SK-N-SH (cell line): ENCODE results near the gene ROR2. TPM values are rescaled to one million over a fixed set of nuclear protein-coding genes. Genes with fewer than 3 reads are reported as not detected.

Source experiments
- CTCF ChIA-PET: fragments of 300-600, 350-600 bp; formaldehyde crosslinking; extraction: SDS; loops from one replicate; lab custom pipeline; 2021; lab: Yijun Ruan, JAX
- POLR2A ChIA-PET: fragments of 350-600 bp; sonication (Branson Sonifier 250); formaldehyde crosslinking; extraction: SDS; loops from one replicate; lab custom pipeline; 2020; ENCODE audit warnings: antibody characterized with exemption, inconsistent platforms; lab: Yijun Ruan, JAX
- DNase-seq: peaks from one replicate; pipeline ENCODE4 v3.0.0; 2012
- H2AFZ ChIP-seq: fragments of 200-600 bp; sonication (generic); 2 replicates; pipeline ENCODE4 v1.8.1; 2016; ENCODE audit warnings: antibody characterized with exemption, mild to moderate bottlenecking, low read depth
- H3F3A ChIP-seq: fragments of 200-600 bp; sonication (generic); replicated peaks from 2 replicates; pipeline ENCODE3; 2016; ENCODE audit warnings: antibody characterized with exemption, mild to moderate bottlenecking; ENCODE audit not compliant: insufficient read depth
- H3K27ac ChIP-seq, 2 experiments: fragments of 200-500 bp in 1 of 2; fragments of 200-600 bp in 1 of 2; sonication (Bioruptor generic) in 1 of 2; sonication (generic), shearing (Covaris generic) in 1 of 2; 2 replicates each; pipeline versions ENCODE4 v1.5.1 to v1.6.1; 2014 to 2016; ENCODE audit warnings: low read depth in 2 of 2, inconsistent platforms in 1 of 2, low read length in 1 of 2, mild to moderate bottlenecking in 1 of 2, mixed read lengths in 1 of 2
- H3K27me3 ChIP-seq: fragments of 200-600 bp; sonication (generic), shearing (Covaris generic); 2 replicates; pipeline ENCODE4 v1.6.1; 2016; ENCODE audit warnings: mixed run types; ENCODE audit not compliant: insufficient read depth
- H3K36me3 ChIP-seq, 2 experiments: fragments of 200-500 bp in 1 of 2; fragments of 200-600 bp in 1 of 2; sonication (Bioruptor generic) in 1 of 2; sonication (generic) in 1 of 2; replicated peaks in 1 of 2; 2 replicates each; pipeline versions ENCODE3 to v1.5.1; 2014 to 2016; ENCODE audit warnings: low read length in 1 of 2, mild to moderate bottlenecking in 1 of 2; ENCODE audit not compliant: insufficient read depth in 2 of 2, control insufficient read depth in 1 of 2
- H3K4me1 ChIP-seq, 2 experiments: fragments of 200-500 bp in 1 of 2; fragments of 200-600 bp in 1 of 2; sonication (Bioruptor generic) in 1 of 2; sonication (generic), shearing (Covaris generic) in 1 of 2; 2 replicates each; pipeline versions ENCODE4 v1.5.1 to v1.6.1; 2014 to 2016; ENCODE audit warnings: low read depth in 1 of 2, low read length in 1 of 2, mixed run types in 1 of 2; ENCODE audit not compliant: insufficient read depth in 2 of 2, control insufficient read depth in 1 of 2
- H3K4me2 ChIP-seq: fragments of 200-600 bp; sonication (generic), shearing (Covaris generic); 2 replicates; pipeline ENCODE4 v1.6.1; 2017; ENCODE audit warnings: mixed run types
- H3K4me3 ChIP-seq, 2 experiments: fragments of 200-500 bp in 1 of 2; fragments of 200-600 bp in 1 of 2; sonication (Bioruptor generic) in 1 of 2; sonication (generic), shearing (Covaris generic) in 1 of 2; 2 replicates each; pipeline versions ENCODE4 v1.5.1 to v1.8.1; 2014 to 2016; ENCODE audit warnings: low read depth in 2 of 2, inconsistent platforms in 1 of 2, low read length in 1 of 2, mild to moderate bottlenecking in 1 of 2, mixed read lengths in 1 of 2, moderate library complexity in 1 of 2
- H3K79me2 ChIP-seq: fragments of 200-600 bp; sonication (generic); 2 replicates; pipeline ENCODE4 v1.8.1; 2017; ENCODE audit warnings: mild to moderate bottlenecking; ENCODE audit not compliant: insufficient read depth
- H3K9ac ChIP-seq: fragments of 200-600 bp; sonication (generic); 2 replicates; pipeline ENCODE4 v1.6.1; 2017; ENCODE audit warnings: mixed run types
- H3K9me2 ChIP-seq: fragments of 200-600 bp; sonication (generic); 2 replicates; pipeline ENCODE4 v1.6.1; 2017; ENCODE audit warnings: mixed run types
- H3K9me3 ChIP-seq: fragments of 200-600 bp; sonication (generic); 2 replicates; pipeline ENCODE4 v1.6.1; 2017; ENCODE audit warnings: mixed run types, mild to moderate bottlenecking, moderate library complexity
- H4K20me1 ChIP-seq: fragments of 200-600 bp; sonication (generic); 2 replicates; pipeline ENCODE4 v1.6.1; 2017; ENCODE audit warnings: mild to moderate bottlenecking, mixed run types; ENCODE audit not compliant: insufficient read depth
- CHD2 ChIP-seq: fragments of 150-350 bp; IDR thresholded peaks from 2 replicates; pipeline ENCODE4 v1.6.1; 2018; ENCODE audit warnings: low read length; ENCODE audit not compliant: partially characterized antibody
- CTCF ChIP-seq: fragments of 200-600 bp; sonication (generic); IDR thresholded peaks from 2 replicates; pipeline ENCODE4 v1.6.1; 2017; ENCODE audit warnings: antibody characterized with exemption, mild to moderate bottlenecking, moderate library complexity
- ELF1 ChIP-seq: IDR thresholded peaks from 2 replicates; pipeline ENCODE4 v1.4.0; 2012
- EP300 ChIP-seq, 2 experiments: IDR thresholded peaks; 2 replicates each; pipeline versions ENCODE4 v1.4.0 to v1.6.1; 2012; ENCODE audit warnings: borderline replicate concordance in 1 of 2, low read depth in 1 of 2, low read length in 1 of 2
- EZH2phosphoT487 ChIP-seq: fragments of 200-600 bp; sonication (generic); IDR thresholded peaks from 2 replicates; pipeline ENCODE4 v1.6.1; 2017; ENCODE audit warnings: low read depth, mixed run types, mild to moderate bottlenecking, antibody characterized with exemption, moderate library complexity, borderline replicate concordance
- FOSL2 ChIP-seq: IDR thresholded peaks from 2 replicates; pipeline ENCODE4 v1.4.0; 2012; ENCODE audit warnings: low read depth, mild to moderate bottlenecking, moderate library complexity, borderline replicate concordance
- FOXM1 ChIP-seq: IDR thresholded peaks from 2 replicates; pipeline ENCODE4 v1.4.0; 2012; ENCODE audit warnings: low read depth, mild to moderate bottlenecking
- GATA2 ChIP-seq: sonication (generic); formaldehyde crosslinking; IDR thresholded peaks from 2 replicates; pipeline ENCODE4 v1.5.0; 2020; ENCODE audit warnings: mild to moderate bottlenecking, missing genetic modification reagents
- JUND ChIP-seq: IDR thresholded peaks from 2 replicates; pipeline ENCODE4 v1.4.0; 2012
- MAX ChIP-seq: IDR thresholded peaks from 2 replicates; pipeline ENCODE4 v1.4.0; 2012; ENCODE audit warnings: low read depth
- MXI1 ChIP-seq: IDR thresholded peaks from 2 replicates; pipeline ENCODE4 v1.6.1; 2012; ENCODE audit warnings: mild to moderate bottlenecking, low read depth, low read length, improper control_type of control experiment
- PBX3 ChIP-seq: IDR thresholded peaks from 2 replicates; pipeline ENCODE4; 2012
- POLR2AphosphoS5 ChIP-seq: IDR thresholded peaks from 2 replicates; pipeline ENCODE4 v1.6.1; 2012; ENCODE audit warnings: low read depth, low read length
- RAD21 ChIP-seq: IDR thresholded peaks from 2 replicates; pipeline ENCODE4 v1.6.1; 2012; ENCODE audit warnings: mild to moderate bottlenecking, low read length
- SMC3 ChIP-seq: IDR thresholded peaks from 2 replicates; pipeline ENCODE4 v1.6.1; 2012; ENCODE audit warnings: low read depth, low read length, improper control_type of control experiment
- TCF12 ChIP-seq: IDR thresholded peaks from 2 replicates; pipeline ENCODE4 v1.4.0; 2012
- TEAD4 ChIP-seq: IDR thresholded peaks from 2 replicates; pipeline ENCODE4 v1.4.0; 2012; ENCODE audit warnings: mild to moderate bottlenecking, borderline replicate concordance; ENCODE audit not compliant: insufficient read depth
- USF2 ChIP-seq: fragments of 150-350 bp; IDR thresholded peaks from 2 replicates; pipeline ENCODE4 v1.6.1; 2017; ENCODE audit warnings: antibody characterized with exemption, low read length, low read depth, borderline replicate concordance
- WGBS: methylation state at CpG from one replicate; pipeline ENCODE4 v1.1.6; 2017; ENCODE audit warnings: low lambda C conversion rate; 5-methylcytosine and 5-hydroxymethylcytosine counted together
- polyA plus RNA-seq, 3 experiments: library from polyadenylated mRNA; depleted of rRNA; stranded (reverse); fragments of >200 nt; gene quantifications; 2 replicates each; pipeline ENCODE4 v1.2.3, GENCODE V29; 2012
- TF ChIP-seq, protein P1 (sequence below): IDR thresholded peaks from 2 replicates; pipeline ENCODE4 v1.4.0; 2012; ENCODE audit warnings: low read depth, borderline replicate concordance
- TF ChIP-seq, protein P2 (sequence below): IDR thresholded peaks from 2 replicates; pipeline ENCODE4 v1.6.1; 2012; ENCODE audit warnings: mild to moderate bottlenecking, low read depth, low read length, moderate library complexity

The ROR2 gene
- polyA plus RNA-seq, 1 of the 3 experiments (the other 2 are of a cell fraction), result 0.43 TPM

DNA sequence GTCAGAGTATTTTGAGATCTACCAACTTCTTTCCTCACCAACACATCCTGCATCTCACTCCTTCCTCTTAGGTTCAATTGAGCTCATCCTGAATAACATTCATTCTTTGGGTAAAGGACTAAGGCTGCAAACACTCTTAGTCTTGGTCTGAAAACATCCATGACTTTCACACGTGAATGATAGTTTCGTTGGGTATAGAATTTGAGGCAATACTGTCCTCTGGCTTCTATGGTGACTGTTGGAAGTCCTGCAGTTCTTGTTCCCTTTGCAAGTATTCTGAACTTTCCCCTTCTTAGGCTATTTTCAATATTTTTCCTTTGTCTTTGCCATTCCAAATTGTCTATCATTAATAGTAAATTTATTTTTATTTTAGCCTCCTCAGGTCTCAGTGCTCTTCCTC lies 185.4 kb downstream of the ROR2 start:
- CTCF ChIA-PET, result interaction anchor here (4.3 to 30.4 kb wide), 2 partner anchors 10 to 187 kb away, joined by 26 to 495 read pairs; partner anchors contain the start of gene ROR2

More for the DNA sequence above, 185.4 kb downstream of the ROR2 start:
- H3K36me3 ChIP-seq, result no peaks in the 10 kb centered on the region
- H3K79me2 ChIP-seq, result no peaks in the 10 kb centered on the region
- H3K4me3 ChIP-seq, result no peak overlapping the region
- DNase-seq, result no peak
- H4K20me1 ChIP-seq, result no peaks in the 10 kb centered on the region
- POLR2A ChIA-PET, result no interaction called here
- no peak overlapping the region for H3K9ac ChIP-seq
- H3K4me2 ChIP-seq, result no peak overlapping the region
- H3K9me3 ChIP-seq, result no peaks in the 10 kb centered on the region
- H2AFZ ChIP-seq, result no peak overlapping the region
- H3K4me1 ChIP-seq, result no peaks in the 10 kb centered on the region; a peak in 2 of 4 replicates
- H3K9me2 ChIP-seq, result no peaks in the 10 kb centered on the region
- WGBS, result 23% methylated on average over 2 of the region's 2 CpGs
- H3K27me3 ChIP-seq, result no peaks in the 10 kb centered on the region
- no peak overlapping the region for H3K27ac ChIP-seq
- TF ChIP-seq PBX3, result no peak
- TF ChIP-seq GATA2, result no peak
- no peak for TF ChIP-seq EZH2phosphoT487
- no peak for TF ChIP-seq TEAD4
- no peak for TF ChIP-seq FOSL2
- no peak for TF ChIP-seq TCF12
- TF ChIP-seq CHD2, result no peak
- no peak for TF ChIP-seq JUND
- TF ChIP-seq MAX, result no peak
- TF ChIP-seq, protein P1, sequence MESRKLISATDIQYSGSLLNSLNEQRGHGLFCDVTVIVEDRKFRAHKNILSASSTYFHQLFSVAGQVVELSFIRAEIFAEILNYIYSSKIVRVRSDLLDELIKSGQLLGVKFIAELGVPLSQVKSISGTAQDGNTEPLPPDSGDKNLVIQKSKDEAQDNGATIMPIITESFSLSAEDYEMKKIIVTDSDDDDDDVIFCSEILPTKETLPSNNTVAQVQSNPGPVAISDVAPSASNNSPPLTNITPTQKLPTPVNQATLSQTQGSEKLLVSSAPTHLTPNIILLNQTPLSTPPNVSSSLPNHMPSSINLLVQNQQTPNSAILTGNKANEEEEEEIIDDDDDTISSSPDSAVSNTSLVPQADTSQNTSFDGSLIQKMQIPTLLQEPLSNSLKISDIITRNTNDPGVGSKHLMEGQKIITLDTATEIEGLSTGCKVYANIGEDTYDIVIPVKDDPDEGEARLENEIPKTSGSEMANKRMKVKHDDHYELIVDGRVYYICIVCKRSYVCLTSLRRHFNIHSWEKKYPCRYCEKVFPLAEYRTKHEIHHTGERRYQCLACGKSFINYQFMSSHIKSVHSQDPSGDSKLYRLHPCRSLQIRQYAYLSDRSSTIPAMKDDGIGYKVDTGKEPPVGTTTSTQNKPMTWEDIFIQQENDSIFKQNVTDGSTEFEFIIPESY, result no peak
- TF ChIP-seq EP300 (IDR thresholded peaks at IDR 0.05; ENCODE audit: borderline replicate concordance in 1 of 2, low read depth in 1 of 2, low read length in 1 of 2), result no peak
- TF ChIP-seq FOXM1, result no peak
- TF ChIP-seq POLR2AphosphoS5, result no peak
- no peak for TF ChIP-seq ELF1
- TF ChIP-seq, protein P2, sequence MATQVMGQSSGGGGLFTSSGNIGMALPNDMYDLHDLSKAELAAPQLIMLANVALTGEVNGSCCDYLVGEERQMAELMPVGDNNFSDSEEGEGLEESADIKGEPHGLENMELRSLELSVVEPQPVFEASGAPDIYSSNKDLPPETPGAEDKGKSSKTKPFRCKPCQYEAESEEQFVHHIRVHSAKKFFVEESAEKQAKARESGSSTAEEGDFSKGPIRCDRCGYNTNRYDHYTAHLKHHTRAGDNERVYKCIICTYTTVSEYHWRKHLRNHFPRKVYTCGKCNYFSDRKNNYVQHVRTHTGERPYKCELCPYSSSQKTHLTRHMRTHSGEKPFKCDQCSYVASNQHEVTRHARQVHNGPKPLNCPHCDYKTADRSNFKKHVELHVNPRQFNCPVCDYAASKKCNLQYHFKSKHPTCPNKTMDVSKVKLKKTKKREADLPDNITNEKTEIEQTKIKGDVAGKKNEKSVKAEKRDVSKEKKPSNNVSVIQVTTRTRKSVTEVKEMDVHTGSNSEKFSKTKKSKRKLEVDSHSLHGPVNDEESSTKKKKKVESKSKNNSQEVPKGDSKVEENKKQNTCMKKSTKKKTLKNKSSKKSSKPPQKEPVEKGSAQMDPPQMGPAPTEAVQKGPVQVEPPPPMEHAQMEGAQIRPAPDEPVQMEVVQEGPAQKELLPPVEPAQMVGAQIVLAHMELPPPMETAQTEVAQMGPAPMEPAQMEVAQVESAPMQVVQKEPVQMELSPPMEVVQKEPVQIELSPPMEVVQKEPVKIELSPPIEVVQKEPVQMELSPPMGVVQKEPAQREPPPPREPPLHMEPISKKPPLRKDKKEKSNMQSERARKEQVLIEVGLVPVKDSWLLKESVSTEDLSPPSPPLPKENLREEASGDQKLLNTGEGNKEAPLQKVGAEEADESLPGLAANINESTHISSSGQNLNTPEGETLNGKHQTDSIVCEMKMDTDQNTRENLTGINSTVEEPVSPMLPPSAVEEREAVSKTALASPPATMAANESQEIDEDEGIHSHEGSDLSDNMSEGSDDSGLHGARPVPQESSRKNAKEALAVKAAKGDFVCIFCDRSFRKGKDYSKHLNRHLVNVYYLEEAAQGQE, result no peak
- TF ChIP-seq MXI1, result no peak
- no peak for TF ChIP-seq USF2
- no peak for TF ChIP-seq SMC3
- TF ChIP-seq RAD21, result no peak
- no peak for TF ChIP-seq CTCF
- H3F3A ChIP-seq, result no peaks in the 10 kb centered on the region
